IMR-90 (cell line): ENCODE data around the gene TANGO6. TPM values are rescaled to one million over a fixed set of nuclear protein-coding genes. Genes with fewer than 3 reads are reported as not detected.

ENCODE experiments used
- ATAC-seq: fragments of 200-7000 bp; cut with Tn5 transposase; 2 replicates; pipeline ENCODE4 v1.9.1; 2020; ENCODE audit warnings: low read depth, mild to moderate bottlenecking, moderate library complexity
- BruUV-seq: library from RNA; stranded (reverse); fragments of 400-500 nt; replicated peaks from 2 replicates; lab custom pipeline; 2021; lab: Mats Ljungman, UMichigan
- CTCF ChIA-PET: fragments of 300-600 bp; formaldehyde crosslinking; extraction: SDS; loops from one replicate; lab custom pipeline; 2021; ENCODE audit warnings: antibody characterized with exemption; lab: Yijun Ruan, JAX
- POLR2A ChIA-PET: fragments of 300-600 bp; sonication (Branson Sonifier 250); formaldehyde crosslinking; loops from one replicate; lab custom pipeline; 2022; ENCODE audit warnings: antibody characterized with exemption; ENCODE audit not compliant: unreplicated experiment; lab: Charles Lee
- DNase-seq: peaks from one replicate; pipeline ENCODE4 v3.0.0; 2013
- H2AFZ ChIP-seq: replicated peaks from 2 replicates; pipeline ENCODE3; 2013; ENCODE audit warnings: low read length, mild to moderate bottlenecking; ENCODE audit not compliant: poor library complexity
- H2AK5ac ChIP-seq: 2 replicates; pipeline ENCODE4 v1.6.1; 2013; ENCODE audit warnings: low read depth, low read length, inconsistent platforms
- H2AK9ac ChIP-seq: replicated peaks from 2 replicates; pipeline ENCODE3; 2013; ENCODE audit warnings: mild to moderate bottlenecking, low read depth, low read length, moderate library complexity; ENCODE audit not compliant: poor library complexity
- H2BK120ac ChIP-seq: 2 replicates; pipeline ENCODE4 v1.6.1; 2013; ENCODE audit warnings: low read depth, low read length, inconsistent platforms
- H2BK15ac ChIP-seq: 3 replicates; pipeline ENCODE4 v1.6.1; 2013; ENCODE audit warnings: low read depth, low read length, inconsistent platforms
- H2BK20ac ChIP-seq: 2 replicates; pipeline ENCODE4 v1.6.1; 2013; ENCODE audit warnings: low read depth, mild to moderate bottlenecking, inconsistent platforms, low read length, moderate library complexity
- H2BK5ac ChIP-seq: 2 replicates; pipeline ENCODE4 v1.6.1; 2013; ENCODE audit warnings: mild to moderate bottlenecking, low read depth, low read length, inconsistent platforms; ENCODE audit not compliant: poor library complexity, severe bottlenecking
- H3K14ac ChIP-seq: replicated peaks from 2 replicates; pipeline ENCODE4 v1.6.1; 2013; ENCODE audit warnings: low read depth, low read length, inconsistent platforms
- H3K18ac ChIP-seq: 2 replicates; pipeline ENCODE4 v1.6.1; 2013; ENCODE audit warnings: low read depth, low read length, control low read depth
- H3K23ac ChIP-seq: 2 replicates; pipeline ENCODE4 v1.6.1; 2013; ENCODE audit warnings: low read depth, low read length, inconsistent platforms
- H3K27ac ChIP-seq: 2 replicates; pipeline ENCODE4 v1.5.1; 2013; ENCODE audit warnings: mild to moderate bottlenecking, control low read depth, low read length; ENCODE audit not compliant: insufficient read depth
- H3K27me3 ChIP-seq: 2 replicates; pipeline ENCODE4 v1.6.1; 2013; ENCODE audit warnings: low read length; ENCODE audit not compliant: control insufficient read depth, insufficient read depth
- H3K36me3 ChIP-seq: 2 replicates; pipeline ENCODE4 v1.6.1; 2013; ENCODE audit warnings: low read length, mixed read lengths; ENCODE audit not compliant: control insufficient read depth, insufficient read depth
- H3K4ac ChIP-seq: 2 replicates; pipeline ENCODE4 v1.6.1; 2013; ENCODE audit warnings: low read depth, low read length, inconsistent platforms
- H3K4me1 ChIP-seq: 2 replicates; pipeline ENCODE4 v1.6.1; 2013; ENCODE audit warnings: low read length, mixed read lengths; ENCODE audit not compliant: control insufficient read depth, insufficient read depth
- H3K4me2 ChIP-seq: 2 replicates; pipeline ENCODE4 v1.6.1; 2013; ENCODE audit warnings: low read depth, mild to moderate bottlenecking, control low read depth, low read length, moderate library complexity
- H3K4me3 ChIP-seq: 2 replicates; pipeline ENCODE4 v1.5.1; 2013; ENCODE audit warnings: low read depth, mild to moderate bottlenecking, control low read depth, low read length, moderate library complexity; ENCODE audit not compliant: insufficient read depth
- H3K56ac ChIP-seq: 2 replicates; pipeline ENCODE4 v1.6.1; 2013; ENCODE audit warnings: low read length, inconsistent platforms; ENCODE audit not compliant: insufficient read depth; ENCODE audit errors: extremely low read depth
- H3K79me1 ChIP-seq, 2 experiments: 2 replicates each; pipeline ENCODE4 v1.6.1; 2013; ENCODE audit warnings: low read length in 2 of 2, inconsistent platforms in 1 of 2, low read depth in 1 of 2
- H3K9ac ChIP-seq: 2 replicates; pipeline ENCODE4 v1.6.1; 2013; ENCODE audit warnings: low read depth, low read length, control low read depth
- H3K9me1 ChIP-seq: 2 replicates; pipeline ENCODE4 v1.6.1; 2013; ENCODE audit warnings: low read length, inconsistent platforms; ENCODE audit not compliant: insufficient read depth
- H3K9me3 ChIP-seq: 2 replicates; pipeline ENCODE4 v1.6.1; 2013; ENCODE audit warnings: low read length; ENCODE audit not compliant: control insufficient read depth, insufficient read depth
- H4K20me1 ChIP-seq: 2 replicates; pipeline ENCODE4 v1.6.1; 2013; ENCODE audit warnings: low read length, inconsistent platforms; ENCODE audit not compliant: insufficient read depth
- H4K5ac ChIP-seq: 2 replicates; pipeline ENCODE4 v1.6.1; 2013; ENCODE audit warnings: mild to moderate bottlenecking, low read depth, low read length, control low read depth
- H4K8ac ChIP-seq, 2 experiments: 2 replicates each; pipeline ENCODE4 v1.6.1; 2013; ENCODE audit warnings: low read depth in 2 of 2, low read length in 2 of 2, control low read depth in 1 of 2, inconsistent platforms in 1 of 2
- H4K91ac ChIP-seq: 2 replicates; pipeline ENCODE4 v1.6.1; 2013; ENCODE audit warnings: low read depth, low read length, inconsistent platforms; ENCODE audit not compliant: insufficient read depth
- BHLHE40 ChIP-seq: fragments of 150-350 bp; IDR thresholded peaks from 2 replicates; pipeline ENCODE4 v1.6.1; 2016; ENCODE audit warnings: mild to moderate bottlenecking, low read depth, low read length
- CEBPB ChIP-seq: IDR thresholded peaks from 2 replicates; pipeline ENCODE4 v1.6.1; 2012; ENCODE audit warnings: low read depth, low read length, improper control_type of control experiment
- CHD1 ChIP-seq: IDR thresholded peaks from 2 replicates; pipeline ENCODE4 v1.6.1; 2012; ENCODE audit warnings: low read depth, low read length, improper control_type of control experiment
- FOS ChIP-seq: fragments of 150-350 bp; IDR thresholded peaks from 2 replicates; pipeline ENCODE4 v1.6.1; 2016; ENCODE audit warnings: low read depth, low read length
- MAFK ChIP-seq: IDR thresholded peaks from 2 replicates; pipeline ENCODE4 v1.6.1; 2012; ENCODE audit warnings: low read depth, low read length, improper control_type of control experiment
- MAZ ChIP-seq: IDR thresholded peaks from 2 replicates; pipeline ENCODE4 v1.6.1; 2012; ENCODE audit warnings: low read depth, mild to moderate bottlenecking, low read length, improper control_type of control experiment, moderate library complexity, borderline replicate concordance
- MXI1 ChIP-seq: IDR thresholded peaks from 2 replicates; pipeline ENCODE4 v1.6.1; 2012; ENCODE audit warnings: low read depth, mild to moderate bottlenecking, low read length, moderate library complexity, borderline replicate concordance
- NFE2L2 ChIP-seq: fragments of 150-350 bp; IDR thresholded peaks from 2 replicates; pipeline ENCODE4 v1.6.1; 2016; ENCODE audit warnings: low read depth, mild to moderate bottlenecking, low read length
- POLR2A ChIP-seq: IDR thresholded peaks from 2 replicates; pipeline ENCODE4 v1.6.1; 2012; ENCODE audit warnings: mild to moderate bottlenecking, low read depth, low read length
- RAD21 ChIP-seq: IDR thresholded peaks from 2 replicates; pipeline ENCODE4 v1.6.1; 2012; ENCODE audit warnings: low read length, improper control_type of control experiment
- RCOR1 ChIP-seq: IDR thresholded peaks from 2 replicates; pipeline ENCODE4 v1.6.1; 2012; ENCODE audit warnings: mild to moderate bottlenecking, low read length, improper control_type of control experiment; ENCODE audit not compliant: insufficient replicate concordance
- RFX5 ChIP-seq: IDR thresholded peaks from 2 replicates; pipeline ENCODE4 v1.8.0; 2012; ENCODE audit warnings: low read depth, mild to moderate bottlenecking, low read length, moderate library complexity
- SMC3 ChIP-seq: fragments of 150-350 bp; IDR thresholded peaks from 2 replicates; pipeline ENCODE4 v1.6.1; 2016; ENCODE audit warnings: low read depth, mild to moderate bottlenecking, antibody characterized with exemption, low read length, moderate library complexity
- WGBS, 2 experiments: methylation state at CpG; one replicate each; pipeline versions ENCODE4 v1.1.5 to v1.1.7; 2013; ENCODE audit warnings: missing lambda C conversion rate in 2 of 2; ENCODE audit not compliant: insufficient read length in 1 of 2; ENCODE audit errors: extremely low coverage in 2 of 2; 5-methylcytosine and 5-hydroxymethylcytosine counted together
- dilution Hi-C: fragments of 300-500 bp; cut with HindIII; formaldehyde crosslinking; loops from one replicate; pipeline ENCODE4 v1.14.3; 2018; ENCODE audit warnings: low sequenced_read_pairs; ENCODE audit not compliant: unreplicated experiment
- in situ Hi-C: fragments of 300-500 bp; cut with MboI; formaldehyde crosslinking; loops from 3 replicates; pipeline ENCODE4 v1.14.3; 2019; ENCODE audit warnings: low sequenced_read_pairs, inconsistent platforms, mixed read lengths
- intact Hi-C: fragments of 100-400 bp; cut with micrococcal nuclease; formaldehyde crosslinking; loops from 2 replicates; pipeline ENCODE4 v1.10.0; 2022
- polyA plus RNA-seq, 3 experiments: library from polyadenylated mRNA; depleted of rRNA; stranded (reverse); fragments of >200 nt; gene quantifications; 2 replicates each; pipeline ENCODE4 v1.2.3, GENCODE V29; 2012; ENCODE audit warnings: low replicate concordance in 1 of 3
- total RNA-seq: library from RNA; depleted of rRNA; stranded (reverse); fragments of >200 nt; gene quantifications from 2 replicates; pipeline ENCODE4 v1.2.3, GENCODE V29; 2012
- TF ChIP-seq, protein P1 (sequence below): fragments of 150-350 bp; IDR thresholded peaks from 2 replicates; pipeline ENCODE4 v1.6.1; 2017; ENCODE audit warnings: mild to moderate bottlenecking, antibody characterized with exemption, low read length, low read depth
- TF ChIP-seq, protein P2 (sequence below): conservative IDR thresholded peaks from 2 replicates; pipeline ENCODE4 v1.5.1; 2012; ENCODE audit warnings: mild to moderate bottlenecking, low read depth, low read length, improper control_type of control experiment
- TF ChIP-seq, protein P3 (sequence below): fragments of 150-350 bp; IDR thresholded peaks from 2 replicates; pipeline ENCODE4 v1.6.1; 2016; ENCODE audit warnings: low read depth, mild to moderate bottlenecking, low read length, moderate library complexity, borderline replicate concordance

TANGO6 gene
- total and polyA plus RNA-seq, 2 of the 4 experiments (the other 2 are of a cell fraction): 6.7 to 22.4 TPM

DNA sequence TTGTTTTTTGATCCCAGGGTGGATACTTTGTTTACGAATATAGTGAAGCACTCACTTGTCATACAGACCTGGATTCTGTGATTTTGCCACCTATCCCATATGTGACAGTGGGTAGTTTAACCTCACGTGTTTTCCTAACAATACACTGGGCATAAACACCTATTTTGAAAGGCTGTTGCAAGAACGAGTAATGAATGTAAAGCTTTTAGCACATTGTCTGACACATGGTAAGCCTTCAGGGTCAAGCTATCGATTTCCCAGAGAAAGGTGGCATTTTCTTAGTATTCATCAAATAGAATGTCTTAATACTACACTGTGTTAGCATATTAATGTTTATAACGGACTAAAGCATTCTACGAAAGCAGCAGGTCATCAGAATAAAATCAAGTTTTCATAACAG, 287.1 kb downstream of the TANGO6 start:
- Histone ChIP-seq H3K79me1 (peaks cover 14 to 54% of the 10 kb centered on the region in 2 experiments; a peak in 3 of 4 replicates), H3K18ac (no peak overlapping the region), H3K56ac (no peak overlapping the region), H3K27ac (no peak overlapping the region), H2AK9ac (no peak overlapping the region), H2AK5ac (no peak overlapping the region), H4K91ac (no peak overlapping the region), H3K4me3 (no peak overlapping the region), H3K9me1 (no peaks in the 10 kb centered on the region; the same call in 1 of the 2 replicates), H2BK20ac (no peak overlapping the region), H3K9ac (no peak overlapping the region), H4K20me1 (peaks cover 34% of the 10 kb centered on the region), H4K5ac (no peak overlapping the region), H3K14ac (no peak overlapping the region), H2BK15ac (no peak overlapping the region), H3K27me3 (no peaks in the 10 kb centered on the region), H3K4me2 (peak overlapping the region; percentile 93), H3K23ac (no peak overlapping the region; the same call in 1 of the 2 replicates), H3K9me3 (no peaks in the 10 kb centered on the region), H3K4ac (no peak overlapping the region), H3K4me1 (no peaks in the 10 kb centered on the region), H3K36me3 (peaks cover 3% of the 10 kb centered on the region), H2BK5ac (no peak overlapping the region), H2BK120ac (no peak overlapping the region), H4K8ac (no peak overlapping the region), H2AFZ (no peak overlapping the region)
- intact Hi-C loops: loop anchor here (5.0 kb wide), 1 partner anchor 138 kb away; no protein-coding TSS in a partner anchor
- dilution Hi-C loops: no loop called here
- TF ChIP-seq CHD1: no peak
- TF ChIP-seq, protein P1, sequence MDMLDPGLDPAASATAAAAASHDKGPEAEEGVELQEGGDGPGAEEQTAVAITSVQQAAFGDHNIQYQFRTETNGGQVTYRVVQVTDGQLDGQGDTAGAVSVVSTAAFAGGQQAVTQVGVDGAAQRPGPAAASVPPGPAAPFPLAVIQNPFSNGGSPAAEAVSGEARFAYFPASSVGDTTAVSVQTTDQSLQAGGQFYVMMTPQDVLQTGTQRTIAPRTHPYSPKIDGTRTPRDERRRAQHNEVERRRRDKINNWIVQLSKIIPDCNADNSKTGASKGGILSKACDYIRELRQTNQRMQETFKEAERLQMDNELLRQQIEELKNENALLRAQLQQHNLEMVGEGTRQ: no peak
- TF ChIP-seq, protein P2, sequence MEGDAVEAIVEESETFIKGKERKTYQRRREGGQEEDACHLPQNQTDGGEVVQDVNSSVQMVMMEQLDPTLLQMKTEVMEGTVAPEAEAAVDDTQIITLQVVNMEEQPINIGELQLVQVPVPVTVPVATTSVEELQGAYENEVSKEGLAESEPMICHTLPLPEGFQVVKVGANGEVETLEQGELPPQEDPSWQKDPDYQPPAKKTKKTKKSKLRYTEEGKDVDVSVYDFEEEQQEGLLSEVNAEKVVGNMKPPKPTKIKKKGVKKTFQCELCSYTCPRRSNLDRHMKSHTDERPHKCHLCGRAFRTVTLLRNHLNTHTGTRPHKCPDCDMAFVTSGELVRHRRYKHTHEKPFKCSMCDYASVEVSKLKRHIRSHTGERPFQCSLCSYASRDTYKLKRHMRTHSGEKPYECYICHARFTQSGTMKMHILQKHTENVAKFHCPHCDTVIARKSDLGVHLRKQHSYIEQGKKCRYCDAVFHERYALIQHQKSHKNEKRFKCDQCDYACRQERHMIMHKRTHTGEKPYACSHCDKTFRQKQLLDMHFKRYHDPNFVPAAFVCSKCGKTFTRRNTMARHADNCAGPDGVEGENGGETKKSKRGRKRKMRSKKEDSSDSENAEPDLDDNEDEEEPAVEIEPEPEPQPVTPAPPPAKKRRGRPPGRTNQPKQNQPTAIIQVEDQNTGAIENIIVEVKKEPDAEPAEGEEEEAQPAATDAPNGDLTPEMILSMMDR: no peak
- no peak for TF ChIP-seq RCOR1
- TF ChIP-seq RFX5: no peak
- TF ChIP-seq BHLHE40: no peak
- no peak for TF ChIP-seq MAFK
- no peak for TF ChIP-seq MAZ
- TF ChIP-seq RAD21: no peak
- TF ChIP-seq SMC3: no peak
- no peak; the same call in 1 of the 2 replicates for TF ChIP-seq POLR2A
- TF ChIP-seq, protein P3, sequence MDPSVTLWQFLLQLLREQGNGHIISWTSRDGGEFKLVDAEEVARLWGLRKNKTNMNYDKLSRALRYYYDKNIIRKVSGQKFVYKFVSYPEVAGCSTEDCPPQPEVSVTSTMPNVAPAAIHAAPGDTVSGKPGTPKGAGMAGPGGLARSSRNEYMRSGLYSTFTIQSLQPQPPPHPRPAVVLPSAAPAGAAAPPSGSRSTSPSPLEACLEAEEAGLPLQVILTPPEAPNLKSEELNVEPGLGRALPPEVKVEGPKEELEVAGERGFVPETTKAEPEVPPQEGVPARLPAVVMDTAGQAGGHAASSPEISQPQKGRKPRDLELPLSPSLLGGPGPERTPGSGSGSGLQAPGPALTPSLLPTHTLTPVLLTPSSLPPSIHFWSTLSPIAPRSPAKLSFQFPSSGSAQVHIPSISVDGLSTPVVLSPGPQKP: no peak
- no peak for TF ChIP-seq CEBPB
- TF ChIP-seq MXI1: no peak
- TF ChIP-seq FOS: no peak
- TF ChIP-seq NFE2L2: no peak
- ChIA-PET CTCF (interaction anchor here (1.0 to 1.1 kb wide), 2 partner anchors 229 to 283 kb away, joined by 3 read pairs; no protein-coding TSS in a partner anchor), POLR2A (interaction anchor here (0.6 kb wide), 1 partner anchor 155 kb away, joined by 3 read pairs; no protein-coding TSS in a partner anchor)
- BruUV-seq: no TSS peak
- no peak for DNase-seq
- WGBS, 2 experiments: no CpG with 5 or more reads among the region's 6 CpGs
- ATAC-seq: no peak
- in situ Hi-C loops: no loop called here
